Left lung (tissue), 10 donors: ENCODE results near the gene ASTN2. TPM values are rescaled to one million over a fixed set of nuclear protein-coding genes. Genes with fewer than 3 reads are reported as not detected.
A peak's percentile ranks its signal among the peaks of the same experiment; 100 is the strongest.

Source experiments
- ATAC-seq: fragments of 200-7000 bp; cut with Tn5 transposase; one replicate; pipeline ENCODE4 v1.9.1; 2020; ENCODE audit warnings: moderate library complexity
- DNase-seq, 4 donors: peaks; one replicate each; pipeline ENCODE4 v3.0.0-alpha.2; 2013 to 2020
- H3K27ac ChIP-seq, 2 donors: fragments of 200-600 bp; sonication (generic) in 1 of 2; one replicate each; pipeline versions ENCODE4 v1.5.0 to v1.8.0; 2020 to 2021
- H3K27me3 ChIP-seq, 2 donors: fragments of 200-600 bp; sonication (generic) in 1 of 2; one replicate each; pipeline versions ENCODE4 v1.5.0 to v1.8.0; 2020 to 2021
- H3K36me3 ChIP-seq, 2 donors: fragments of 200-600 bp; sonication (generic) in 1 of 2; one replicate each; pipeline versions ENCODE4 v1.5.0 to v1.8.0; 2020 to 2021
- H3K4me1 ChIP-seq, 2 donors: fragments of 200-600 bp; one replicate each; pipeline ENCODE4 v1.8.0; 2021
- H3K4me3 ChIP-seq, 2 donors: fragments of 200-600 bp; sonication (generic) in 1 of 2; one replicate each; pipeline versions ENCODE4 v1.5.0 to v1.8.0; 2020 to 2021; ENCODE audit warnings: mild to moderate bottlenecking in 1 of 2
- H3K9me3 ChIP-seq, 2 donors: fragments of 200-600 bp; sonication (generic) in 1 of 2; one replicate each; pipeline versions ENCODE4 v1.5.0 to v1.8.0; 2020 to 2021
- intact Hi-C, 2 donors: fragments of 100-400 bp; cut with DNase I; formaldehyde crosslinking; loops; one replicate each; pipeline versions ENCODE4 v1.11.2 to v1.14.2; 2022
- polyA plus RNA-seq, 6 donors: library from polyadenylated mRNA; unstranded; fragments of 120-200 nt; gene quantifications; one replicate each; pipeline ENCODE4 v1.2.1, GENCODE V29; 2013; ENCODE audit not compliant: insufficient read length in 6 of 6
- total RNA-seq, 2 donors: library from RNA; stranded (reverse); fragmentation: NEBNext Ultra II Directional; extraction: Animal tissue kit (Norgen Biotek cat#: 25700); gene quantifications; one replicate each; pipeline ENCODE4 v1.2.1, GENCODE V29; 2021
- TF ChIP-seq, protein P1 (sequence below), 2 donors: fragments of 200-600 bp; sonication (generic) in 1 of 2; IDR thresholded peaks; one replicate each; pipeline versions ENCODE4 v1.5.0 to v1.8.0; 2021; ENCODE audit warnings: antibody characterized with exemption in 2 of 2
- donor health status: DM: no; HTN: yes; CAD: no.
- donor health status: DM: no; HTN: no; CAD: no.

The ASTN2 gene
- total and polyA plus RNA-seq, 8 donors, result 3.1 to 5.5 (median 4.5) TPM

DNA sequence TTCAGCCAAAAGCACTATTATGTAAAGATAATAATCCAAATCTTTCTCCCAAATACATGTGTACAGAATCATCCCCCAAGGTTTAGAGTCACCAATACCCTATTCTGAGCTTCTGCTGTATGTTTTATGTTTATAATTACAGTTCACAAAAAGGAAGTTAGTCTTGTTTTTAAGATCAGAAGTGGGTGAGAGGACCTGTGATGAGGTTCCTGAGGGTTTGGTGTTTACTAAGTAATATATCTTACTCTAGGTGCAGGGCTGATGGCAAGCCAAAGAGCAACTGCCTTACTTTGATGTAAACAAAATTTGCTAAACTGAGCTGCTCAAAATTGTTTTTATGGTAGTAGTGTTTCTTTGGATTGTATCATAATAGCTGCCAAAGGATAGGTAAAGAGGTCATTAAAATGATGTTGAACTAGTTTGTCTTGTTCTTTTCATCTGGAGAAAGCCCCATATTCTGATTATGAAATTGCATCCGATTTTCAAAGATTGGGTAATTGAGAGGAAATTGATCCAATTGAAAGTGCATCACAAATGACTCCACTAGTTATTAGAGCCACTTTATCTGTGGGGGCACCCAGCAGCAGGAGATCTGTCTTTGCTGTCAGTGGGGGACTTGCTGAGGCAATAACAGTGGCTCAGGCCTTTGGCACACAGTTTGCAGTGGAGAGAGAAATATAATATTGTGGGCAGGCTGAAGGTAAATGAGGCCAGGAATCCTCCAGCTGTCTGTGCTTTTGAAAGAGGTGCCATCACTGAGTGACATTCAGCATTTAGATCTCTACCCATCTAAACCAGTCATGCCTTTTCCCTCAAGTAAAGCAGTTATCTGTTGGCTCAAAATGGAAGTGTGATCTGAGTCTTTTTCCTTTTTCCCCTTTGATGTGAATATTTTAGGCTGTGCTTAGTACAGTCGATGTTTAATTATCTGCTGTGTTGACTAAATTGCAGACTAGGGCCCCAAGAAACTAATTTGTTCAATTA is 713.7 kb downstream of the ASTN2 start:
- DNase-seq (no peak), ATAC-seq (no peak)
- Histone ChIP-seq H3K27ac (no peak overlapping the region), H3K9me3 (no peaks in the 10 kb centered on the region), H3K4me1 (no peaks in the 10 kb centered on the region), H3K4me3 (no peak overlapping the region), H3K36me3 (peaks cover 0 to 30% of the 10 kb centered on the region in 2 donors), H3K27me3 (no peaks in the 10 kb centered on the region)
- intact Hi-C loops, result no loop called here
- TF ChIP-seq, protein P1, sequence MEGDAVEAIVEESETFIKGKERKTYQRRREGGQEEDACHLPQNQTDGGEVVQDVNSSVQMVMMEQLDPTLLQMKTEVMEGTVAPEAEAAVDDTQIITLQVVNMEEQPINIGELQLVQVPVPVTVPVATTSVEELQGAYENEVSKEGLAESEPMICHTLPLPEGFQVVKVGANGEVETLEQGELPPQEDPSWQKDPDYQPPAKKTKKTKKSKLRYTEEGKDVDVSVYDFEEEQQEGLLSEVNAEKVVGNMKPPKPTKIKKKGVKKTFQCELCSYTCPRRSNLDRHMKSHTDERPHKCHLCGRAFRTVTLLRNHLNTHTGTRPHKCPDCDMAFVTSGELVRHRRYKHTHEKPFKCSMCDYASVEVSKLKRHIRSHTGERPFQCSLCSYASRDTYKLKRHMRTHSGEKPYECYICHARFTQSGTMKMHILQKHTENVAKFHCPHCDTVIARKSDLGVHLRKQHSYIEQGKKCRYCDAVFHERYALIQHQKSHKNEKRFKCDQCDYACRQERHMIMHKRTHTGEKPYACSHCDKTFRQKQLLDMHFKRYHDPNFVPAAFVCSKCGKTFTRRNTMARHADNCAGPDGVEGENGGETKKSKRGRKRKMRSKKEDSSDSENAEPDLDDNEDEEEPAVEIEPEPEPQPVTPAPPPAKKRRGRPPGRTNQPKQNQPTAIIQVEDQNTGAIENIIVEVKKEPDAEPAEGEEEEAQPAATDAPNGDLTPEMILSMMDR (IDR thresholded peaks at IDR 0.05), result no peak

DNA sequence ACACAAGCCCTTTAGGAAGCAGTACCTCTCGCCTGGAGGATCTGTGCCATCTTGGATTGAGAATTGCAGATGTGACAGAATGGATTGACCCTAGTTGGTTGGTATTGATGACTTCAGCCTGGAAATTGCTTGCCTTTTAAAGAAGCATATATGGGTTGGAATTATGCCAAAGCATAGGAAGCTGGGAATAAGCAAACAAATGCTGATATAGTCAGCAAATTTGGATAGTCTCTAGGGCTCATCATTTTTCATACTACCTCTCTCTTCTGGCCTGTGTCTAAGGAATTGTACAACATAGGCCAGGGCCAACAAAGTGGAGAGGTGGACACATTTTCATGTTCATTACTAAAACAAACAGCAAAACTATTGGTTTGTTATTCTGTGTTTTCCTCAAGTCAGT is 714.6 kb downstream of the ASTN2 start:
- no peaks in the 10 kb centered on the region for H3K9me3 ChIP-seq
- no peaks in the 10 kb centered on the region for H3K27me3 ChIP-seq
- no peak overlapping the region for H3K4me3 ChIP-seq
- TF ChIP-seq, protein P1 (IDR thresholded peaks at IDR 0.05), result no peak
- H3K36me3 ChIP-seq, result peaks cover 0 to 30% of the 10 kb centered on the region in 2 donors
- no peaks in the 10 kb centered on the region for H3K4me1 ChIP-seq
- intact Hi-C loops, result no loop called here
- DNase-seq (no peak), ATAC-seq (no peak)
- no peak overlapping the region for H3K27ac ChIP-seq

DNA sequence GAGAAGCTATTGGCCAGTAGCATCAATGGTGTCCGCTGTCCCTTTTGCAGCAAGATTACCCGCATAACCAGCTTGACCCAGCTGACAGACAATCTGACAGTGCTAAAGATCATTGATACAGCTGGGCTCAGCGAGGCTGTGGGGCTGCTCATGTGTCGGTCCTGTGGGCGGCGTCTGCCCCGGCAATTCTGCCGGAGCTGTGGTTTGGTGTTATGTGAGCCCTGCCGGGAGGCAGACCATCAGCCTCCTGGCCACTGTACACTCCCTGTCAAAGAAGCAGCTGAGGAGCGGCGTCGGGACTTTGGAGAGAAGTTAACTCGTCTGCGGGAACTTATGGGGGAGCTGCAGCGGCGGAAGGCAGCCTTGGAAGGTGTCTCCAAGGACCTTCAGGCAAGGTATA is 717.0 kb downstream of the ASTN2 start:
- Histone ChIP-seq H3K9me3 (no peaks in the 10 kb centered on the region), H3K27me3 (no peaks in the 10 kb centered on the region), H3K27ac (no peak overlapping the region), H3K4me1 (peaks cover 0 to 3% of the 10 kb centered on the region in 2 donors), H3K36me3 (peaks cover 0 to 30% of the 10 kb centered on the region in 2 donors), H3K4me3 (no peak overlapping the region)
- intact Hi-C loops, result no loop called here
- DNase-seq (peak in 1 of 4 donors; percentile 62), ATAC-seq (no peak)
- TF ChIP-seq, protein P1 (IDR thresholded peaks at IDR 0.05), result no peak

DNA sequence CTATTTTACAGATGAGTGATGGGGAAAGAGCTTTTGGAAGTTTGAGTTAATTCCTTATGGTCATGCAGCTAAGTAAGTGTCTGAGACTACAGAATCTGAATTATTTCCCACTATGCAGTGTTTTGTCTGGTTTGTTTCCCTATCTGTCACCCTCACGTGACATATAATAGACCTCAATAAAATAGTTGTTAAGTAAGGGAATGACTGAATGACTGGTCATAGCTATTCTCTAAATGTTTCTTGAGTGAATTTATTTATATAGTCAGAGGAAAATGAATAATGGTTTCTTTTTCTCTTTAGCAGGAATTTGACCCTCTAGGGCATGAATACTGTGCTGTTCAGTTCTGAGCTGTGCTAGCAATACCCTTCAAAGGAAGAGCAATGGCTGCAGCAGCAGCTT is 717.5 kb downstream of the ASTN2 start:
- TF ChIP-seq, protein P1 (IDR thresholded peaks at IDR 0.05), result no peak
- H3K9me3 ChIP-seq, result no peaks in the 10 kb centered on the region
- H3K27ac ChIP-seq, result no peak overlapping the region
- H3K27me3 ChIP-seq, result no peaks in the 10 kb centered on the region
- H3K4me3 ChIP-seq, result no peak overlapping the region
- peaks cover 0 to 3% of the 10 kb centered on the region in 2 donors for H3K4me1 ChIP-seq
- ATAC-seq (no peak), DNase-seq (no peak)
- peaks cover 0 to 30% of the 10 kb centered on the region in 2 donors for H3K36me3 ChIP-seq
- intact Hi-C loops, result no loop called here

DNA sequence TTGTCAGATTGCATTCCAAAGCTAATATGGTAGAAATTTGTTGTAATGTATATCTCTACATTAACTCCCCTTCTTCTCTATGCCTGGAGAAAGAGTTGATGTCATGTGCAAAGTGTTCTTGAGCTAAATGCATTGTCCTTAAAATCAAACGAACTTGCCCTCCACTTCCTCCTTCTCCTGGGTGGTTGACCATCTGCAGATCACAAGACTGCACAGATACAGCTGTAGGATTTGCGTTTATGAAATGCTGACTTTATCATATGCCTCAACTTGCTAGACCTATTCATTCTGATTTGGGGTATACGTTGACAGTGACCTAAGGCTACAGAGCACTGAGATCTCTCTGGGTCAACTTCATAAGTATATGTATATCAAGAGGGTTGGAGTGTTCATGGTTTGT is 719.4 kb downstream of the ASTN2 start:
- Histone ChIP-seq H3K9me3 (no peaks in the 10 kb centered on the region), H3K27ac (no peak overlapping the region), H3K4me1 (peaks cover 0 to 3% of the 10 kb centered on the region in 2 donors), H3K36me3 (peaks cover 0 to 30% of the 10 kb centered on the region in 2 donors), H3K27me3 (no peaks in the 10 kb centered on the region), H3K4me3 (no peak overlapping the region)
- DNase-seq (no peak), ATAC-seq (no peak)
- TF ChIP-seq, protein P1 (IDR thresholded peaks at IDR 0.05), result no peak
- intact Hi-C loops, result no loop called here
